RWPE1 (cell line): ENCODE results near the gene WDR41.
"Not testable (repeated sequence)": the region's sequence is repeated elsewhere in the genome, so short reads cannot be mapped to it uniquely, and the experiment has no call there.

Experiments
- CTCF ChIA-PET: fragments of 350-600 bp; sonication (Branson Sonifier 250); formaldehyde crosslinking; extraction: SDS; loops from one replicate; lab custom pipeline; 2021; lab: Yijun Ruan, JAX
- POLR2A ChIA-PET: fragments of 400-600 bp; formaldehyde crosslinking; extraction: SDS; loops from one replicate; lab custom pipeline; 2020; ENCODE audit warnings: antibody characterized with exemption; ENCODE audit not compliant: low non-redundant PET; lab: Yijun Ruan, JAX
- DNase-seq: peaks from one replicate; pipeline ENCODE4 v3.0.0; 2012; ENCODE audit warnings: low spot score
- H3K27ac ChIP-seq: fragments of 450-650 bp; 2 replicates; pipeline ENCODE4 v1.5.1; 2017
- CTCF ChIP-seq: fragments of 450-650 bp; conservative IDR thresholded peaks from 2 replicates; pipeline ENCODE4 v1.5.1; 2017; ENCODE audit warnings: low read depth, mild to moderate bottlenecking

WDR41 gene

DNA sequence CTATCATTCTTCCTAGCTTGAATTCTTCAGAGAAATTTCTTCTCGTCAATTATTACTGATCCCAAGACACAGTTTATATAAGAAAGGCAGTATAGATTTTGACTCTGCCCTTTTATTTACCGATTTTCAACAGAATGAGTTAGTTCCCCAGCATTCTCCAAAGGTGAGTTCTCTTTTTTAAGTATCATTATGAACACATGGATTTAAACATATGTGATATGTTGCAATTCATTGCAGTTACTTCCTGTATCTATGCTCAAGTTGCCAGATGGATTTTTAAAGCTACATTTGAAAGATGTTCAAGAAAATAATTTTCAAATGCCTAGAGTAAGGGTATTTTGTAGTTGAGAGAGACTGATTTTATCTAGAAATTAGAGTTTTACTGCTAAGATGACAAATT is 8.4 kb downstream of the WDR41 start:
- ChIA-PET CTCF (interaction anchor here (0.5 to 1.2 kb wide), 3 partner anchors 8 to 22 kb away, joined by 4 to 5 read pairs (median 5); partner anchors contain the start of gene WDR41), POLR2A (no interaction called here)
- H3K27ac ChIP-seq = no peak overlapping the region
- DNase-seq = no peak
- TF ChIP-seq CTCF = no peak

DNA sequence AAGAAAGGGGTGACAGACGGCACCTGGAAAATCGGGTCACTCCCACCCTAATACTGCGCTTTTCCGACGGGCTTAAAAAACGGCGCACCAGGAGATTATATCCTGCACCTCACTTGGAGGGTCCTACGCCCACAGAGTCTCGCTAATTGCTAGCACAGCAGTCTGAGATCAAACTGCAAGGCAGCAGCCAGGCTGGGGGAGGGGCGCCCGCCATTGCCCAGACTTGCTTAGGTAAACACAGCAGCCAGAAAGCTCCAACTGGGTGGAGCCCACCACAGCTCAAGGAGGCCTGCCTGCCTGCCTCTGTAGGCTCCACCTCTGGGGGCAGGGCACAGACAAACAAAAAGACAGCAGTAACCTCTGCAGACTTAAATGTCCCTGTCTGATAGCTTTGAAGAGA is 17.1 kb downstream of the WDR41 start:
- CTCF ChIA-PET = interaction anchor here (0.7 kb wide), 1 partner anchor 9 kb away, joined by 4 read pairs; no protein-coding TSS in a partner anchor
- DNase-seq, H3K27ac ChIP-seq, POLR2A ChIA-PET: not testable (repeated sequence)

GRCh38 chr5:77468875-77469274 is 23.2 kb downstream of the WDR41 start:
- H3K27ac ChIP-seq, CTCF ChIA-PET, POLR2A ChIA-PET, DNase-seq: not testable (repeated sequence)

DNA sequence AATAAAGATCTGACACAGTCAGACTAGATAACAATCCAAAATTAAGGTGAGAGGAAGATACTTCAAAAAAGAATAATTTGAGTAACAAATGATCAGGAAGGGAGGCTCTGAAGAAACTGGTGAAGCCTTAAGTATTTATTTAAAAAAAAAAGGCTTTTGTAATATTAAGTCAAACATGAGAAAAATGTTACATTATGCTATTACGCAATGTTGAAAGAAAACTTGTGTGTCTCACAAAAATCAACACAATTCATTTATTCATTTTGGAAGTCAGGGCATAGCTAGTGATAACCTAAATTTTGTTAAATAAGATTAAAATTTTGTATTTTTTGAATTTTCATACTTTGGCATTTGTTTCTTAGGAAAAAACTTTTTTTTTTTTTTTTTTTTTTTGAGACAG is 28.2 kb downstream of the WDR41 start:
- CTCF ChIA-PET = interaction anchor here (0.5 to 0.9 kb wide), 6 partner anchors 14 to 806 kb away, joined by 3 to 4 read pairs (median 3); no protein-coding TSS in a partner anchor
- TF ChIP-seq CTCF = no peak
- H3K27ac ChIP-seq = no peak overlapping the region
- POLR2A ChIA-PET = no interaction called here
- DNase-seq = no peak

GRCh38 chr5:77461287-77461686 is 30.8 kb downstream of the WDR41 start:
- ChIA-PET POLR2A (no interaction called here), CTCF (interaction anchor here (0.6 kb wide), 1 partner anchor 355 kb away, joined by 3 read pairs; no protein-coding TSS in a partner anchor)
- TF ChIP-seq CTCF = no peak
- H3K27ac ChIP-seq = no peak overlapping the region
- DNase-seq = no peak

DNA sequence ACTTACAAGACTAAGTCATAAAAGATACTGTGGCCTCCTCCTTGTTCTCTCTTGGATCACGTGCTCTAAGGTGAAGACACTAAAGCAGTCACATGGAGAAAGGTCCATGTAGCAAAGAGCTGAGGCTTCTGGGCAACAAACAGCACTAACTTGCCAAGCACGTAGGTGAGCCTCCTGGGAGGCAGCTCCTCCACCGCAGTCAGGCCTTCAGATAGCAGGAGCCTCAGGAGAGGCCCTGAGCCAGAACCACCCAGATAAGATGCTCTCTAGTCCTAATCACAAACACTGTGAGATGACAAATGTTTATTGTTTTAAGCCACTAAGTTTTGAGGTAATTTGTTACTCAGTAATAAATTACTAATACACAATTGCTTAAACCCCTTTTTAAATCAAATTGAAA is 38.0 kb downstream of the WDR41 start:
- ChIA-PET CTCF (interaction anchor here (0.6 to 1.4 kb wide), 2 partner anchors 9 kb away, joined by 4 read pairs; no protein-coding TSS in a partner anchor), POLR2A (no interaction called here)
- TF ChIP-seq CTCF = no peak
- H3K27ac ChIP-seq = no peak overlapping the region
- no peak for DNase-seq

- CTCF ChIA-PET = no interaction called here
- POLR2A ChIA-PET = no interaction called here
- TF ChIP-seq CTCF = no peak
- H3K27ac ChIP-seq = no peak overlapping the region
- no peak for DNase-seq
Observed at GRCh38 chr5:77452351-77452750, 39.8 kb downstream of the WDR41 start.

- no peak overlapping the region for H3K27ac ChIP-seq
- TF ChIP-seq CTCF = no peak
- CTCF ChIA-PET = interaction anchor here (0.6 kb wide), 1 partner anchor 14 kb away, joined by 4 read pairs; no protein-coding TSS in a partner anchor
- DNase-seq = no peak
- POLR2A ChIA-PET = no interaction called here
Observed at GRCh38 chr5:77449981-77450380, 42.1 kb downstream of the WDR41 start.
